Right lobe of liver (tissue), 4 donors: ENCODE measurements around the gene KAT5.

Experiments
- POLR2A ChIP-seq: fragments of 450-650 bp; IDR thresholded peaks from one replicate; pipeline ENCODE4 v1.6.1; 2017; ENCODE audit warnings: antibody characterized with exemption, mild to moderate bottlenecking
- TF ChIP-seq, protein P1 (sequence below), 4 donors: fragments of 200-600 bp in 3 of 4; fragments of 450-650 bp in 1 of 4; IDR thresholded peaks; one replicate each; pipeline versions ENCODE4 v1.5.1 to v1.8.0; 2016 to 2022; ENCODE audit warnings: antibody characterized with exemption in 4 of 4, mild to moderate bottlenecking in 2 of 4
- donor health status: DM: no; HTN: no; CAD: no.
- donor health status: DM: no; HTN: no; CAD: no.
- donor health status: DM: no; HTN: yes; CAD: no.

DNA sequence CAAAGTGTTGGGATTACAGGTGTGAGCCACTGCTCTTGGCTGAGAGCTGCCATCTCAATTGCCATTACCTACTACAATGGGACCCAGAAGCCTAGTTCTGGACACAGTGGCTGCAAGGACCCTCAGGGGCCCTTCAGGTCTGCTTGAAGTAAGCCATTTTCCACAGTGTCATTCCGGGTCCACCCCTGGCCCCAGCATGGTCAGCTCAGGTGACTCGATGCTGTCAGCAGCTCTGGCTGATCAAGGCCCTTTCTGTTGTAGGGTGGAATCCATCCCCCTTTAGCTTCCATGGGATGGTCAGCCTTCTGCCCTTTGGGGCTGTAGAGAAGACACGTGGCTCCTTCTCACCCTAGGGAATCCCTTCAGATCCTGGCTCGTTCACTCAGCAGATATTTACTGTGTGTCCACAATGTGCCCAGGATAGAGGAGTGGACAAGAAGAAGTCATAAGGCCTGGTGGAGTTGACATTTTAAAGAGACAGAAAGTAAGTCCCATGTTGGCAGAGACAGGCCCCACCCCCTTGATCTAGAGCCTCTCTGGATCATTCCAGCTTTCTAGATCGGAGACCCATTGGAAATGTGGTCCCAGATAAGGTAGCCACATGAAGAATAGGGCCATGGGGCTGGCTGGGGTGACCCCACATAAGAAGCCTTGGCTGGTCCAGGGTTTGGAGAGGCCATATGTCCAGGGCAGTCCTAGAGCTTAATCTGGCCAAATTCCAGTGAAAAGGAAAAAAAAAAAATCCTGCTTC is 15.1 kb upstream of the KAT5 start:
- TF ChIP-seq, protein P1, sequence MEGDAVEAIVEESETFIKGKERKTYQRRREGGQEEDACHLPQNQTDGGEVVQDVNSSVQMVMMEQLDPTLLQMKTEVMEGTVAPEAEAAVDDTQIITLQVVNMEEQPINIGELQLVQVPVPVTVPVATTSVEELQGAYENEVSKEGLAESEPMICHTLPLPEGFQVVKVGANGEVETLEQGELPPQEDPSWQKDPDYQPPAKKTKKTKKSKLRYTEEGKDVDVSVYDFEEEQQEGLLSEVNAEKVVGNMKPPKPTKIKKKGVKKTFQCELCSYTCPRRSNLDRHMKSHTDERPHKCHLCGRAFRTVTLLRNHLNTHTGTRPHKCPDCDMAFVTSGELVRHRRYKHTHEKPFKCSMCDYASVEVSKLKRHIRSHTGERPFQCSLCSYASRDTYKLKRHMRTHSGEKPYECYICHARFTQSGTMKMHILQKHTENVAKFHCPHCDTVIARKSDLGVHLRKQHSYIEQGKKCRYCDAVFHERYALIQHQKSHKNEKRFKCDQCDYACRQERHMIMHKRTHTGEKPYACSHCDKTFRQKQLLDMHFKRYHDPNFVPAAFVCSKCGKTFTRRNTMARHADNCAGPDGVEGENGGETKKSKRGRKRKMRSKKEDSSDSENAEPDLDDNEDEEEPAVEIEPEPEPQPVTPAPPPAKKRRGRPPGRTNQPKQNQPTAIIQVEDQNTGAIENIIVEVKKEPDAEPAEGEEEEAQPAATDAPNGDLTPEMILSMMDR (IDR thresholded peaks at IDR 0.05), result no peak
- TF ChIP-seq POLR2A, result no peak
